T-helper 2 cell (primary cell): ENCODE results near the gene CCT5.

Source experiments
- DNase-seq, 5 experiments: peaks; one replicate each; pipeline versions ENCODE4 v3.0.0 to v3.0.0-alpha.2; 2012 to 2022

The CCT5 gene

GRCh38 chr5:10303201-10303600 is 53.1 kb downstream of the CCT5 start:
- DNase-seq, result no peak

GRCh38 chr5:10303699-10304170 is 53.7 kb downstream of the CCT5 start:
- DNase-seq, result no peak

GRCh38 chr5:10304932-10305331 is 54.9 kb downstream of the CCT5 start:
- no peak for DNase-seq

- DNase-seq, result no peak
Measured at GRCh38 chr5:10306114-10306513, 56.0 kb downstream of the CCT5 start.

GRCh38 chr5:10306806-10307205 is 56.7 kb downstream of the CCT5 start:
- DNase-seq, result no peak

GRCh38 chr5:10307206-10308148 is 57.4 kb downstream of the CCT5 start, which contains the start of gene CMBL:
CMBL (minus strand) TSS chr5:10307902; CDS start chr5:10290762, 17,140 bp downstream.
- peak in 1 of 5 experiments; percentile 32 for DNase-seq

GRCh38 chr5:10308844-10309243 is 58.8 kb downstream of the CCT5 start:
- no peak for DNase-seq

- DNase-seq, result no peak
Measured at GRCh38 chr5:10310066-10310779, 60.1 kb downstream of the CCT5 start.

- peak in 1 of 5 experiments; percentile 27 for DNase-seq
Measured at GRCh38 chr5:10310835-10311570, 60.9 kb downstream of the CCT5 start.

- no peak for DNase-seq
Measured at GRCh38 chr5:10311595-10312425, 61.7 kb downstream of the CCT5 start.

GRCh38 chr5:10315201-10315600 is 65.1 kb downstream of the CCT5 start:
- DNase-seq, result no peak
